CD4-positive, alpha-beta T cell (primary cell): ENCODE data around the gene ADAMTS17. TPM values are rescaled to one million over a fixed set of nuclear protein-coding genes. Genes with fewer than 3 reads are reported as not detected.

Experiments
- ATAC-seq: fragments of 200-7000 bp; cut with Tn5 transposase; one replicate; pipeline ENCODE4 v1.10.0; 2022; ENCODE audit warnings: mild to moderate bottlenecking; ENCODE audit not compliant: poor library complexity
- CTCF ChIA-PET: fragments of 350-600 bp; sonication (Branson Sonifier 250); formaldehyde crosslinking; loops from one replicate; lab custom pipeline; 2021; ENCODE audit warnings: antibody characterized with exemption, inconsistent platforms; lab: Charles Lee
- POLR2A ChIA-PET: fragments of 350-600 bp; sonication (Branson Sonifier 250); formaldehyde crosslinking; loops from one replicate; lab custom pipeline; 2021; ENCODE audit warnings: antibody characterized with exemption, inconsistent platforms; lab: Charles Lee
- DNase-seq, 14 experiments: peaks; one replicate each; pipeline ENCODE4 v3.0.0-alpha.2; 2013 to 2020; ENCODE audit warnings: mixed read lengths in 2 of 14
- H3K27ac ChIP-seq, 2 donors: one replicate each; pipeline versions ENCODE4 v1.5.1 to v1.7.0; 2013; ENCODE audit warnings: low read length in 2 of 2, low read depth in 1 of 2, mild to moderate bottlenecking in 1 of 2
- H3K27me3 ChIP-seq, 2 experiments: 1 replicate in 1 of 2; 2 replicates in 1 of 2; pipeline versions ENCODE4 v1.6.1 to v1.7.0; 2013; ENCODE audit warnings: low read length in 2 of 2, control low read depth in 1 of 2, mild to moderate bottlenecking in 1 of 2, moderate library complexity in 1 of 2; ENCODE audit not compliant: insufficient read depth in 2 of 2, control insufficient read depth in 1 of 2
- H3K36me3 ChIP-seq: one replicate; pipeline ENCODE4 v1.6.1; 2013; ENCODE audit warnings: low read length, control low read depth; ENCODE audit not compliant: insufficient read depth
- H3K4me1 ChIP-seq: one replicate; pipeline ENCODE4 v1.6.1; 2013; ENCODE audit warnings: low read length, control low read depth; ENCODE audit not compliant: insufficient read depth
- H3K4me3 ChIP-seq: one replicate; pipeline ENCODE4 v1.5.1; 2013; ENCODE audit warnings: mild to moderate bottlenecking, low read length, moderate library complexity
- H3K9me3 ChIP-seq, 2 experiments: 1 replicate in 1 of 2; 2 replicates in 1 of 2; pipeline versions ENCODE4 v1.6.1 to v1.7.0; 2013; ENCODE audit warnings: low read length in 2 of 2, mild to moderate bottlenecking in 2 of 2, control low read depth in 1 of 2, moderate library complexity in 1 of 2; ENCODE audit not compliant: control insufficient read depth in 1 of 2, insufficient read depth in 1 of 2
- H3K27ac Mint-ChIP-seq: one replicate; pipeline ENCODE4 v1.8.0; 2020; ENCODE audit warnings: mixed read lengths
- H3K27me3 Mint-ChIP-seq: one replicate; pipeline ENCODE4 v1.8.0; 2021; ENCODE audit warnings: mixed read lengths
- H3K36me3 Mint-ChIP-seq: one replicate; pipeline ENCODE4 v1.8.0; 2021; ENCODE audit warnings: low read depth, mixed read lengths
- H3K4me1 Mint-ChIP-seq: one replicate; pipeline ENCODE4 v1.8.0; 2021; ENCODE audit warnings: low read depth, mixed read lengths
- H3K4me3 Mint-ChIP-seq: one replicate; pipeline ENCODE4 v1.8.0; 2020; ENCODE audit warnings: mild to moderate bottlenecking, mixed read lengths
- H3K9me3 Mint-ChIP-seq: one replicate; pipeline ENCODE4 v1.8.0; 2020; ENCODE audit warnings: mixed read lengths
- CTCF ChIP-seq: fragments of 200-600 bp; IDR thresholded peaks from one replicate; pipeline ENCODE4 v1.8.0; 2022; ENCODE audit warnings: antibody characterized with exemption, mild to moderate bottlenecking
- intact Hi-C, 2 experiments: fragments of 100-400 bp; cut with DNase I in 1 of 2; cut with micrococcal nuclease in 1 of 2; formaldehyde crosslinking; loops; one replicate each; pipeline versions ENCODE4 v1.15.1 to v1.9.0; 2023 to 2025; cut with DNase I, micrococcal nuclease
- total RNA-seq, 174 experiments: library from RNA in 2 of 174; stranded (reverse) in 2 of 174; gene quantifications; one replicate each; pipeline ENCODE4 v1.2.3 and lab custom pipeline; 2021 to 2026

ADAMTS17 gene
- total RNA-seq, 2 experiments from 2014 or later: 9.9 to 13.2 TPM

- Mint-ChIP-seq H3K4me1 (peaks cover 11% of the 10 kb centered on the region), H3K36me3 (no peaks in the 10 kb centered on the region), H3K27ac (no peak overlapping the region), H3K9me3 (no peaks in the 10 kb centered on the region), H3K4me3 (no peak overlapping the region), H3K27me3 (peaks cover 25% of the 10 kb centered on the region)
- ATAC-seq (no peak), DNase-seq (no peak)
- POLR2A ChIA-PET: no interaction called here
- Histone ChIP-seq H3K4me3 (no peak overlapping the region), H3K9me3 (peaks cover 0 to 4% of the 10 kb centered on the region in 2 experiments), H3K36me3 (no peaks in the 10 kb centered on the region), H3K27ac (no peak overlapping the region), H3K4me1 (peaks cover 5% of the 10 kb centered on the region), H3K27me3 (no peaks in the 10 kb centered on the region)
- CTCF ChIA-PET: no interaction called here
- intact Hi-C loops: no loop called here
- TF ChIP-seq CTCF: no peak
These were observed 385.6 kb downstream of the ADAMTS17 start for GRCh38 chr15:99956022-99956775.

- Histone ChIP-seq H3K9me3 (peaks cover 0 to 4% of the 10 kb centered on the region in 2 experiments), H3K36me3 (no peaks in the 10 kb centered on the region), H3K27me3 (peaks cover 0 to 4% of the 10 kb centered on the region in 2 experiments), H3K27ac (no peak overlapping the region), H3K4me1 (peaks cover 5% of the 10 kb centered on the region), H3K4me3 (no peak overlapping the region)
- intact Hi-C loops: no loop called here
- CTCF ChIA-PET: no interaction called here
- H3K36me3 Mint-ChIP-seq: no peaks in the 10 kb centered on the region
- H3K4me3 Mint-ChIP-seq: no peak overlapping the region
- POLR2A ChIA-PET: no interaction called here
- H3K4me1 Mint-ChIP-seq: peaks cover 11% of the 10 kb centered on the region
- H3K27ac Mint-ChIP-seq: no peak overlapping the region
- TF ChIP-seq CTCF: no peak
- H3K9me3 Mint-ChIP-seq: no peaks in the 10 kb centered on the region
- DNase-seq (no peak), ATAC-seq (no peak)
- H3K27me3 Mint-ChIP-seq: peaks cover 28% of the 10 kb centered on the region
These were observed 386.2 kb downstream of the ADAMTS17 start for GRCh38 chr15:99955532-99955931.

DNA sequence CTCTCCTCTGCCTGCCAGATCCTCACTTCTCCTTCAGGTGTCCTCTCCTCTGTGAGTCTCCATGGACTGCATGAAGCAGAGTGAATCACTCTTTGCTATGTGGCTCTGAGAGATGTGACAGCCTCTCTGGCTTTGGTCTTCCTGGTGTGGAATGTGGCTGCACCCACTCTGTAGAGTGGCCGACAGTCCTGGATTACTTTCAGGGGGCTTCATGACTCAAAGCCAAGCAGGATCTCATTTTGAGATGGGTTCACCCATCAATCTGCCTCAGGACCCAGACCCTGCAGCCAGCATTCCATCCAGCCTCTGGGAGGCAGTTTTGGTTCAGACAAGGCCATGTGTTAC lies 386.6 kb downstream of the ADAMTS17 start:
- TF ChIP-seq CTCF: no peak
- Mint-ChIP-seq H3K36me3 (peaks cover 2% of the 10 kb centered on the region), H3K27me3 (peaks cover 32% of the 10 kb centered on the region), H3K9me3 (peaks cover 2% of the 10 kb centered on the region), H3K27ac (no peak overlapping the region), H3K4me3 (no peak overlapping the region), H3K4me1 (peaks cover 11% of the 10 kb centered on the region)
- no peak overlapping the region for H3K27ac ChIP-seq
- CTCF ChIA-PET: no interaction called here
- H3K36me3 ChIP-seq: no peaks in the 10 kb centered on the region
- POLR2A ChIA-PET: no interaction called here
- no peak overlapping the region for H3K4me3 ChIP-seq
- DNase-seq (no peak), ATAC-seq (no peak)
- intact Hi-C loops: no loop called here
- H3K4me1 ChIP-seq: peaks cover 5% of the 10 kb centered on the region
- H3K27me3 ChIP-seq: peaks cover 0 to 4% of the 10 kb centered on the region in 2 experiments
- peaks cover 0 to 4% of the 10 kb centered on the region in 2 experiments for H3K9me3 ChIP-seq
